Lung microvascular endothelial cell (primary cell): ENCODE measurements around the gene FBXW11. TPM values are rescaled to one million over a fixed set of nuclear protein-coding genes. Genes with fewer than 3 reads are reported as not detected.
A peak's percentile ranks its signal among the peaks of the same experiment; 100 is the strongest.
"Not testable (repeated sequence)": the region's sequence is repeated elsewhere in the genome, so short reads cannot be mapped to it uniquely, and the experiment has no call there.

Experiments
- DNase-seq, 2 donors: peaks; one replicate each; pipeline versions ENCODE4 v3.0.0 to v3.0.0-alpha.2; 2010; ENCODE audit warnings: low read depth in 2 of 2
- total RNA-seq: library from RNA; depleted of rRNA; stranded (reverse); fragments of >200 nt; gene quantifications from 2 replicates; pipeline ENCODE4 v1.2.1, GENCODE V29; 2014

Gene FBXW11
- total RNA-seq, 1 donor from 2014 or later: 61.5 TPM

DNA sequence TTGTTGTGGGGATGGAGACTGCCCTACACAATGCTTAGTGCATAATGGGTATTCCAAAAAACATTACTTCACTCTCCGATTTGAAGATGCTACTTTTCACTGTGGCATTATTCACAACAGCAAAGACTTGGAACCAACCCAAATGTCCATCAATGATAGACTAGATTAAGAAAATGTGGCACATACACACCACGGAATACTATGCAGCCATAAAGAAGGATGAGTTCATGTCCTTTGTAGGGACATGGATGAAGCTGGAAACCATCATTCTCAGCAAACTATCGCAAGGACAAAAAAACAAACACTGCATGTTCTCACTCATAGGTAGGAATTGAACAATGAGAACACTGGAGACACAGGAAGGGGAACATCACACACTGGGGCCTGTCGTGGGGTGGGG is 90.7 kb downstream of the FBXW11 start:
- not testable (repeated sequence) for DNase-seq

DNA sequence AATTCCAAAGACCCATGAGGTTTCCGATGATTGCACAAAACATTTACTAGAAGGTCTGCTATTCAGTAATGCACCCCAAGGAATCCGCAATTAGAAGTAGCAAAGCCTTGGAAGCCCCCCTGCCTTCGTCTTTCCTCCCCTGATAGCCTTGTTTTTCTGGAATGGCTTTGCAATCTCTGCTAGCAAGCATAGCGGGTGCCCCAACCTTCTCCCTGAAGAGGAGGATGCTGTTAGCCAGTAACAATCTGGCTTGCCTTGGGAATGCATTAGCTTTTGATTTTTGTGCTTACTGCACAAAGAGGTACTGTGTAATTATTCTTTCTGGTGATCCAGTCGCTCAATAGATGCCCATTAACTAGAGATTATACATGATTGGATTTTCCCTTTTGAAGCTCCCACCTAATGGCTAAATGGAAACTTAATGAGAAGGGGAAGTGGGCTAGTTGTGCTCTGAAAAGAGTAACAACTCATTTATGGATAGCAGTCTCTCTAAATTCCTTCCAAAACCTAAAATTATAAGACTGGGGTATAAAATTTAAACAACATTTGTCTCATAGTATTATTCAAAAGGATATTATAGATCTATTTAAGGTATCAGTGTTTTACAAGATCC is 91.6 kb downstream of the FBXW11 start:
- no peak for DNase-seq

DNA sequence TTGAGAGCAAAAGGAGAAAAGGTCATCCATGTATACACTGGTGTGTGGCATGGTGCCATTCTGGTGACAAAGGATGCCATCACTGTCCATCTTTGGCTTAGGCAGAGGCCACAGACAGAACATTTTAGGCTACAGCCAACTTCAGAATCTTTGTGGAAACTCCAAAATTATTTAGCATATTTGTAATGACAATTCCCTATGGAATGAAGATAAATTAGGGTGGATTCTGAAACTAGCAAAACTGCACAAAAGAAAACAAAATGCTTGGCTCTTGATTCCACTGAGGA is 92.5 kb downstream of the FBXW11 start:
- peak in 1 of 2 donors; percentile 26 for DNase-seq

DNA sequence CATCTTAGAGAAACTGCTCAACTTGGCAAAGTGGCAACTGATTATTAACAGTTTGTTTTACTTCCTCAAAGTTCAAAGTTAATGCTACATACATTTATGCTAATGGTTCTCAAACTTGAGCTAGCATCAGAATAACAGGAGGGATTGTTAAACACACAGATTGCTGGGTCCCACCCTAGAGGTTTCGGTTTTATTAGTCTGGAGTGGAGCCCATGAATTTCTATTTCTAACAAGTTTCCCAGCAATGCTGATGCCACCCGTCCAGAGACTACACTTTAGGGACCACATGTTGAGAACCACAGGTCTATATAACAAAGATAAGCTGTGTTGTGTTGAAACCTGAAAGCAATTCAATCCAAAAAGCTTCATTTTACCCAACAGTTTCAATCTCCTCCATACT is 95.3 kb downstream of the FBXW11 start:
- no peak for DNase-seq

DNA sequence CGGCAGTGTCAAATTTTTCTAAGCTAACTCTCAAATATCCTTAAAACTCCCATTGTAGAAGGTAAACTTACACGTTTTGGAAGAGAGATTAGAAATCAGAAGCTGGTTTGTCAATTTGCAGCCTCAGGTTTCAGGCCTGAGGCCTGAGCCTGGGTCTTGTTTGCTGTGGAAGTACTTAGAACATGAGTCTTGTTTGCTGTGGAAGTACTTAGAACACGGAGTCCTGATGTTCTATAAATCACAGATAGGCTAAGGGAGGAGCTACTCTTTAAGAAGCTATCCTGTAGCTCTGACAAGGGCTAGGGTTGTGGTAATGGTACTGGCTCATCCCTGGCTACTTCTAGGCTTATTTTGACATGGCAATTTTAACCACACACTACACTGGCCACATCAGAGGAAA is 97.8 kb downstream of the FBXW11 start:
- DNase-seq: no peak

DNA sequence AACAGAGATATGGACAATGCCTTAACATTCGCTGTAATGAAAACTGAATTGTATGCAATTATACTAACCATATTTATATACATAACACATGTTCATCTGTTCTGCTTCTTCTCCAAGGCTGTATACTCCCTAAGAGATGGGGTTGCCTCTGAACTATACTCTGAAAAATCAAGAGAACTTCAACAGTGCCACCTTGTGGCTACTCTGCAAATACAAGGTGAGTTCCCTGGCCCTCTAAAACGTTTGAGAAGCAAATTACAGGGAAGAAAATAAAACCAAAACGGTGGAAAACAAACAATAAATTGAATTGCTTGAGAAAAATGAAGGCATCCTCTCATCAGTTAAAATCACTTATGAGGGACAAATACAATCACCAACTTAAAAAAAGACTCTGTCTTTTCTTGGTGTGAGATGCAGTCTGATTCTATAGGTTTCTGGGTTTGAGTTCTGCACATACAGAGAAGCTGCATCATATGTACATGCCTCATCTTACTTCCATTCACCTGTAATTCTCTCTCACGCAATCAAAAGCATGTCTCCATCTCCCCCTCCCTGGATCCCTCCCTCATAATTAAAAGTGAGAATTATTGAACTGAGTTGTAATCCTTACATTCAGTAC is 98.6 kb downstream of the FBXW11 start:
- DNase-seq: peak; percentile 72 to 76

DNA sequence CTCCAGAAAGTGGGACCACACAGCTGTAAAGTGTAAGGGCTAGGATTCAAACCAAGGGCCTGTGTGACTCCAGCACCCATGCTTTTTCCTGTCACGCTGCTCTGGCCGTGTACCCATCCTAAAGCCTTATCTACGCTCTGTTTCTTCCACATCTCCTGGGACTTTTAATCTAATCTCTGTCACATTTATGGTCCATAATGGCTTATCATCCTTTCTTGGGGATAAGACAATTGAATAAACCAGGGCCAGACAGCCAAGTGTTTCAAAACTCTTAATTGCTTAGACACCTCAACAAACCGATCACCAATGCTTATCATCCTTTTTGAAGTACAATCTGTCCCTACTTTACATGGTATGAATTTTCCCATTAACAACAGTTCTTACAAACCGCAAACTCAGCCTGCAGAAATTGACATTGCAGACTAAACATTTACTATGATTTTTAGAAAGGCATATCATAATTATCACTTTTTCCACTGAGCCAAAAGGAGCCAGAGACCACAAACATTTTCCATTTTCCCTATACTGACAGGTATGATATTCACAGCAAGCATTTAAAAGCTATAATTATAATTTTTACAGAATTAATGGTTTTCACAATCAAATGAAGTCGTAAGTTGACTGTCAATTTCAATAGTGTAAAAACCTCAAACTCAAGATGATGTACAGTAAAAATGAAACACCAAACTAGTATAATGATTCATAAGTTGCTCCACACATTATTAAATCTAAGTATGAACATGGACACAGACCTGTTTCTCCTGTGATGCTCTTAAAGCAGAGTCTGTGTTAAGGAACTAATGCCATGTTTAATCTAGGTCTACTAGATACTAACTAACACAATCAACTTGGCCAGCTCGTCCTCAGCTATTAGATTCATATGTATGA is 99.5 kb downstream of the FBXW11 start:
- no peak for DNase-seq

DNA sequence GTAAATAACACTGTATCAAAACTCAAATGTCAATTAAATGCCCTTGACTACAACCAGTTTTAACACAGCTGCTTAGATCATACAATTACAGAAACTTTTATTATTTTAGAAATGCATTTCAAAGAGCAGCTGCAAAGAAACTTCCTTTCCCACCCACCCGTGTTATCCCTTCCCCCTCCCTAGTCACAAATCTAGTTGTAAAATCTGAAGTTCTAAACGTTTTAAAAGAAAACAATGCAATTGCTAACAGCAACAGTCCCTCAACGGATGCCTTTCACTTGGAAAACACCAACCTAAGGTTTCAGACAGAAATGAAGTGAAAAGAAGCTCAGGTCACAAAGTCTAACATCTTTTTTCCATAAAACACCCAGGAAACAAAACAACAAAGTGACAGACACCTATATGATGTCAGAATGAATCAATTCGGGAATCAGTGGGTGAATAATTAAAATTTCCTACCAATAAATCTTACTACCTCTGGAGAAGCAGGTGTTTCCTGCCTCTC is 100.3 kb downstream of the FBXW11 start:
- no peak for DNase-seq

DNA sequence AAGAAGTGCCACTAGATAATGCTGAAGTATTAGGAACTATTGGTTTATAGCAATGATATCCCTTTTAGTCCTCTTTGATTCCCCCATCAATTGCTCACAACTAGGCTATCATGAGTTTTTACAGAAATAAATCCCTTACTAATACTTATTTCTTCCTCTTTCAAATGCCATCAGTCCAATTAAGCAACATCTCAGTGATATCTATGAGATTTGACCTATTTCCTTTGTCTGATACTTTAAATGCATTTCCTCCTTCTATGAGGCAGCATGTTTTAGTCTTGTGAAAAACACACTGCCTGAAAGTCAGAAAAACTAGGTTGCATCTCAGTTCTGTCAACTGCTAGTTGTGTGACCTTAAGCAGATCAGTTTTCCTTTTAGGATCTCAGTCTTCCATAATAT is 101.6 kb downstream of the FBXW11 start:
- DNase-seq: no peak

DNA sequence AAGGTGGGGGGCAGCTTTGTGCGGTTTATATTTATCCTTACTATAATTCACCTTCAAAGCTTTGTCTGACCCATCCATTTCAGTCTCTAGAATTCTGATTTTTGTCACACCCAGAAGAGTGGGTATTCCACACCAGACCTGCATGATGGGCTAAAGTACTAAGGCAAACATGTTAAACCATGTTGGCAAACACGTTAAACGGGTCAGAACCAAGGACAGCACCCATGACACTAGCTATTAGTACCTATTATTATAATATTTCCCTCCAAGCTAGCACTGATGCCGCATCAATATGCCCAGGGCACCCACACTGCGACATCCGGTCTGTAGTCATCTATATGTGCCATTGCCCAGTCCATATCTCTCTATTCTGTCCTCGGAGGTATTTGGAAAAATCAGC is 104.7 kb downstream of the FBXW11 start:
- DNase-seq: no peak

DNA sequence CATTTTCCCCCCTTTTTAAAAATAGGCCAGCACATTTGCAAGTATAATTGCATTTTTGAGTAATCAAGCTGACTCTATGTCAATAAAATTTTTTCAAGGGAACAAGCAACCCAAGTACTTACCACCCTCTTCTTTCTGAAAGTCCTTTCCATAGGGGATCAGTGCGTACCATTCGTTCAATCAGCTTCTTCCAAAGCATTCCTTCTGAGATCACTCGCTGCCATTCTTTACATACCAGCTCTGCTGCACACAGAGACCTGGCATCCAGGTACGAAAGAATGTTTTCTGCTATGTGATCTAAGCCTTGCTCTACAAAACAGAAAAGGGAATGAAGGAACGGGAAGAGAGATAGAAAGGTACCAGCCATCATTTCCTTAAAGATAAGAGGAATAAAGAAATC is 106.6 kb downstream of the FBXW11 start:
- DNase-seq: no peak

DNA sequence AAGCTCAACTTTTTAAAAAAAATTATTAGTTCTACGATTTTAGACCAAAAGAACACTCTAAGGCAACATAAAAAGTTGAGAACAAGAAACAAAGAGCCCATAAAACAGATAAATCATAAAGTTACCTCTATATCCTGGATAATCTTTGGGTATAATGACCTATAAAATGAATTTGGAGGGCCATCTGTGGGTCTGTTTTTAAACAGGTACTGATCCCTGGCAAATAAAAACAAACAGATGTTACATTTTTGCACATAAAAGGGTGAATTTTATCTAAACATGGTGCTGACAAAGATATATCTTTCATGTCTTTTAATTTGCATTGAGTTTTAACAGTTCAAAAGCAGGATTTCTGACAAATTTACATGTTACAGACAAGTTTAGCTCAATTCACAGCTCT is 107.6 kb downstream of the FBXW11 start:
- no peak for DNase-seq

DNA sequence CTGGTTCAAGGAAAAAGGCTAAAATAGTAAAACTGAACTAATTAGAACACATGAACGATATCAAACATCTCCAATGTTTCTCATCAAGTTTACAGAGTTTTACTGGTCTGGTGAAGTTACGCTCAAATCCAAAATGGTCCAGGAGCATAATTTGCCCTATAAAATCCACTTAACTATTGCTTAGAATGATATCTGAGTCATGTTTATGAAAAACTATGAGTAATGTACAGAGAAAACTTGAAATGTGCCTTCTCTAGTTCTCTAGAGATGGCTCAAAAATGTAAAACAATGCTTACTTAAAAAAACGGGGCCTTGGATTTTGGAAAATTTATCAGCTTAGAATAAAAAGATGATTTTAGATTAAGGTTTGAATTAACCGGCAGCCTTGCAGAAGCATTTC is 108.1 kb downstream of the FBXW11 start:
- DNase-seq: no peak

DNA sequence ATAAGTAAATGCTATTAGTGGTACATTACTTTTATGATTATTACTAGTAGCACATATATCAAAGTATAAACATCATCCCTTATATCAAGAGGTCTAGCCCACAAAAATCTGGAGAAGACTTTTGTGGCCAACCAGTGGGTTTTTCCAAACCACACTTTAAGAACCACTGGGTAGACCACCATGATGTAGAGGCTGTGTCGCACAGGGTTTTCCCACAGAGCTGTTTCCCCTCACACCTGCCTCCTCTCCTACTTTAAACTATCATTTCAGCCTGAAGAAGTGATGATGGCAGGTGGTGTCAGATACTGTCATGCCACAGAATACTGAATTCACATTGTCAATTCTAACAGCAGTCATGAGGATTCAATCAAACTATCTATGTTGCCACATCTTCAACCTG is 109.2 kb downstream of the FBXW11 start:
- no peak for DNase-seq

DNA sequence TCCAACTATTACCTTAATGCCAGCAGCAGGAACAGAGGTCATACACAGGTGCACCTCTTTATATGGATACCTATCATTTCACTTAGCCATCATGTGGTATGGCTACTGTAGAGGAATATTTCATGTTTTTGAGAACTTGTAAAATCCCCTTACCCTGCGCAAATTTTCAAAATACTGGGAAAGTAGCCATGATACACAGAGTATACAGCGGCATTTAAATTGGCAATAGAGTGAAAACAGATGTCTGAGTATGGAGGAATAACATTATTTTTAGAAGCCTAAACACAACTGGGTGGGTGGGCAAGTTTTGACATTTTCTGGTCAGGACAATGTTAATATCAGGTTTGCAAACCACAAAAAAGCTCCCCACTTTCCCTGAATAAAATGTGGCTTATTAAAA is 111.4 kb downstream of the FBXW11 start:
- no peak for DNase-seq

DNA sequence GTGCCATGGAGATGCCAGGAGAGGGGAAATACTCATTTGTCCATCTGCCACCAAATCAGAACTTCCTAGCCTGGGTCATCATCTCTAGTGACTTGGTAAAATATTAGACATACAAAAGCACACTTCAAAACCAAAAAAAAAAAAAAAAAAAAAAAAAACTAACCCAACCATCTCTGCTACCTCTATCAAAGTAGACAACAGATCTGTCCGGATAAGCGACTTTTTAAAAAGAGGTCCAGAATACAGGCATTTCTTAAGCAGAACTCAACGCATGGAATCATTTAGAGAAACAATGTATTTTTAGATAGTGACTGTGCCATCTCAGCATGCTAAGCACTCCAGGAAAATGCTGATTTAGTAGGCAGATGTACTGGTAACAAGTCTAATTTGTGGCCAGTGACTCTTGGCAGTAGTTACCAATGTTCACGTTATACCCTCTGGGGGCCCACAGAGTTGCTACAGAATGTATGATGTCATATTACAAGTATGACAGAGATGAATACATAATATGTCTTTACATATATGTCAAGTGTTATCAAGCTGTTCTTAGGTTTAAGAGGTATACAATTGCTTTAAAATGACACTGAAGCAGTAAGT is 113.0 kb downstream of the FBXW11 start:
- no peak for DNase-seq

DNA sequence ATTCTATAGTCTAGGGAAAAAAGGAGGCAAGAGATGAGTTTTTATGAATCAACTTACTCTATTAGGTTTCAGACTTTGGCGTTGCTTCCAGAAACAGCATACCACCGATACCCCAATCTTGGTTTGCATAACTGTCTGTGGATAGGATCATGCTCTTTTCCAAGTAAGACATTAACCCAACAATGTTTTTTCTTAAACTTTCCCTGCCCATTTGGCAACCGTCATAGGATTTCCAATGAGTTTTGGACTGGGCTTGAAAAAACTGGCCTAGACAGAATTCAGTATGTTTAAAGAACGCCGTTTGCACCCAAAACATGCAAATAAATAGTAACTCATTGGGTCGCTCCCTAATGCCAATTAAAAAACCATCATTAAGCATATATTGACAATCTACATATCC is 114.8 kb downstream of the FBXW11 start:
- no peak for DNase-seq

DNA sequence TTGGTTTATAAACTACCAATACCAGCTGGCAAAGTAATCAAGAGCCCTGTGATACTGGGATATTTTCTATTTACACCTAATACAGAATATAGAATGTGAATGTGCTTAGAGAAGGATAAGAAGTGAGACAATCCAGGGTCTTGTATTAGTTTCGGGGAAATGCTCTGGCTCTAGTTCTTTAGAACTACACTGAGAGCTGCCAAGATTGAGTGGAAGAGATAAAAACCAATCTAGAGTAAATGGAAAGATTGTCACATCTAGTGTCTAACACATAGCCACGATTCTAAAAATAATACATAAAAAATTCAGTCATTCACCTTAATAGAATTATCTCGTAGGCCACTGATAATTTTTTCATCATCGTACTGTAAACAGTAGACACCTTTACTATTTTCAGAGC is 115.3 kb downstream of the FBXW11 start:
- DNase-seq: no peak

DNA sequence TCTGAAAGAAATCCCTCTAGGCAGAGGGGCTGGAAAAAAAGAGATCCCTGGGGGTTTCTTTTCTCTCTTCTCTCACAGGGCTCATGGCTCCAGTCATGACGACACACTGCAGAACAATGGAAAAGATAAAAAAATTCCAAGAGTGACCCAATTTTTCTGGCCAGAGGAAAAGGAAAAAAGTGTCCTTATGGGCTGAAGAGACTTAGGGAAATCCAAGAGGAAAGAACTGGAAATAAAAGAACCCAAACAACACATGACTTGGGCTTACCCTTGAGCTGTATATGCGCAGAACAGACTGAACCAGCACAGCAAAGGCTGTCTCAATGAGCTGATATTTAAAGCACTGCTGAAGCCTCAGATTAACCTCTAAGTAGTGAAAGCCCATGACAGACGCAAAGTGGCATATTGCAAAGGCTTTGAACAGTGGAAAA is 118.4 kb downstream of the FBXW11 start:
- peak in 1 of 2 donors; percentile 51 for DNase-seq

DNA sequence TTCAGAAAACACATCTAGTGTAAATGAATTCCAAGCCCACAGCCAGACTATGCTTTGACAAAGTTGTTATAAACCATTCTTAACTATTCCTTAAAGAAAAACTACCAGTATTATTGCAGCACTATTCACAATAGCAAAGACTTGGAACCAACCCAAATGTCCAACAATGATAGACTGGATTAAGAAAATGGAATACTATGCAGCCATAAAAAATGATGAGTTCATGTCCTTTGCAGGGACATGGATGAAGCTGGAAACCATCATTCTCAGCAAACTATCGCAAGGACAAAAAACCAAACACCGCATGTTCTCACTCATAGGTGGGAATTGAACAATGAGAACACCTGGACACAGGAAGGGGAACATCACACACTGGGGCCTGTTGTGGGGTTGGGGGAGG is 120.4 kb downstream of the FBXW11 start:
- DNase-seq: not testable (repeated sequence)

DNA sequence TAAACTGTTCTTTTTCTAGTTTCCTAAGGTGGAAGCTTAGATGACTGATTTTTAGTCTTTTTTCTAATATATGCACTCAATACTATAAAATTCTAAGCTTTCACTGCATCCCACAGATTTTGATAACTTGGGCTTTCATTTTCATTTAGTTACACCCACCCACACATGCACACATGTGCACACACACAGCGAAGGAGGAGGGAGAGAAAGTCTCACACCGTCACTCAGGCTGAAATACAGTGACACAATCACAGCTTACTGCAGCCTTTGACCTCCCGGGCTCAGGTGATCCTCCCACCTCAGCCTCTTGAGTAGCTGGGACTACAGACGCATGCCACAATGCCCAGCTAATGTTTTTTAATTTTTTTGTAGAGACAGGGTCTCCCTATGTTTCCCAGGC is 124.3 kb downstream of the FBXW11 start:
- no peak for DNase-seq

DNA sequence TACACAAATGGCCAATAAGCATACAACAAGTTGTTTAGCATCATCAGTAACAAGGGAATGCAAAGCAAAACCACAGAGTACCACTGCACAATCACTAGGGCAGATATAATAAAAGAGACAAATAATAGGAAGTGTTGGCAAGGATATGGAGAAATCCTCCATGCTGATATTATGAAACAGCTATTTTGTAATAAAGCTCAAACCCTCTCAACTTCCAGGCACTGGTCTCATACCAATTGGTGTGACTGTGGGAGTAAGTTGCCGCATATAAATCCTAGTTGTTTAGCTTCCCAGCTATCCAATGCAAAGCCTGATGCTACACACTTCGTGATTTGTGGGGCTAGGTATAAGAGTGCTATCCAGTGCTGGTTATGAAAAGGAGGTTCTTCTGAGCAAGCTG is 132.2 kb downstream of the FBXW11 start:
- DNase-seq: no peak
